ENCODE measurements around the gene HERPUD1.

DNA sequence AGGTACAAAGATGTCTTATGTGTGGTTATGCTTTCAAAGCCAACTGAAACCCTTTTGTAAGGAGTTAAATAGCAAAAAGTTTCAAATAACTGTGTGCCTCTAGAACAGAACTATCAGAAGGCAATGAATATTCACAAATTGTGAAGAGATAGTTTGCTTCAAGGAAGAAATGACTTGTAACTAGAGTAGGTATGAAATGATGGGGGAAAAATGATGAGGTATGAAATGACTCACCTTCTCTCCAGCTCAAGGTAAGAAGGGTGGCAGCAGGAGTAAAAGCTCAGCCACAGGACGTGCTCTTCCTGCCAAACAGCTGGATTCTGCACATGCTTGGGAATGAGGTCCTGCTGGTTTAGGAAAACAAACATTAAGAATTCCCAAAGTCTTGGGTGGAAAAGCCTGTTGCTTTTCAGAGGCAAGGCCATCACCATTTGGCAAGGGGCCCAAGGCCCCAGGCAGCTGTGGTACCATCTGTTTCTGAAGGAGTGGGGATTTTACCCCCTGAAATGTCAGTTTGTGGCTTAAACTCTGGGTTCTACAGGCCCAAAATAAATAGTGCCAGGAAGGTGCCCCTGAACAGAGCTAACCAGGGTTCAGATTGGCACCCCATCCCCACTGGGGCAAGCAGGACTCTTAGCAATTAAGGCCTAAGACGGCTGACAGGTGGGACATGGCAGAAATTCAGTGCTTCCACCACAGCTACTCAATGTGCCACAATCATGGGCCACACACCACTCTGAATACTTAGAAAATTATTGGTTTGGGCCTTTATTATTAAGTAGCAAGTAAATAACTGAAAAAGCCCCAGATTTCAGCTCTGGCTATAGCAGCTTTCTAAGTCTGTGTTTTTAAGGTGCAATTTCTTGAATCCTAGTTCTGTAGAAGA is 13.3 kb downstream of the HERPUD1 start:
- no peak for TF ChIP-seq POLR2A (IDR thresholded peaks at IDR 0.05; ENCODE audit: low read length)
- no peak for TF ChIP-seq JUNB (IDR thresholded peaks at IDR 0.05)
